GM12872 (cell line): ENCODE results near the gene HSPB7.

Experiments used
- CTCF ChIP-seq: IDR thresholded peaks from 3 replicates; pipeline ENCODE4 v1.5.1; 2011; ENCODE audit warnings: low read depth, mild to moderate bottlenecking, low read length, moderate library complexity; ENCODE audit not compliant: insufficient read depth

The HSPB7 gene

GRCh38 chr1:16032388-16033102 is 14.7 kb upstream of the HSPB7 start:
- peak; percentile 94 for TF ChIP-seq CTCF

- TF ChIP-seq CTCF = no peak
These were observed 13.7 kb upstream of the HSPB7 start for GRCh38 chr1:16031551-16031950.

- TF ChIP-seq CTCF = no peak
These were observed 11.4 kb upstream of the HSPB7 start for GRCh38 chr1:16029288-16029687.

GRCh38 chr1:16028237-16029002 is 10.6 kb upstream of the HSPB7 start:
- no peak for TF ChIP-seq CTCF

- no peak for TF ChIP-seq CTCF
These were observed 9.1 kb upstream of the HSPB7 start for GRCh38 chr1:16026723-16027484.

- TF ChIP-seq CTCF = no peak
These were observed 5.3 kb upstream of the HSPB7 start for GRCh38 chr1:16023050-16023653.

- TF ChIP-seq CTCF = no peak
These were observed 4.5 kb upstream of the HSPB7 start for GRCh38 chr1:16022393-16022792.
